ENCODE measurements around the gene MED31. TPM values are rescaled to one million over a fixed set of nuclear protein-coding genes. Genes with fewer than 3 reads are reported as not detected.

MED31 gene
- total RNA-seq, 6 experiments from 2014 or later = 19.5 to 23.9 (median 20.0) TPM

DNA sequence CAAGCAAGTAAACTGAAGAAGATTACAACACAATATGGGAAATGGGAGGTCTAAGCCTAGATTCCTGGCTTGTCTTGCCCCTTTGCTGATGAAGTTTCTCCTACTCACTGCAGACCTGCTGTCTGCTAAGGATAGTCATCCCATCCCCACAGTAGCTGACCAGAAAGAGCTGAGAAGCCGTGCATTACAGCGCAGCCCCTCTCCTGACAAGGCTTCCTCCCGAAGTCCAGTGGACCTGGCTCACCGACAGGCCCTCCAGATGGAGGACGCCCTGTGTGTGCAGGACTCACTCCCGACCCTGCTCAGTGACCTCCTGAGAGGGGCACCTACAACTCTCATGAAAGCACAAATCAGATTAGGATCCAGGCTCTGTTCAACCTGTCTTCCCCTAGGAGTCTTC is 46.3 kb downstream of the MED31 start:
- Mint-ChIP-seq H3K27ac (no peak overlapping the region), H3K4me1 (ENCODE audit: low read depth) (peaks cover 38% of the 10 kb centered on the region), H3K4me3 (no peak overlapping the region), H3K36me3 (ENCODE audit: low read depth) (peaks cover 55% of the 10 kb centered on the region), H3K27me3 (ENCODE audit: insufficient read depth) (no peaks in the 10 kb centered on the region), H3K9me3 (no peaks in the 10 kb centered on the region)
- TF ChIP-seq, protein P1, sequence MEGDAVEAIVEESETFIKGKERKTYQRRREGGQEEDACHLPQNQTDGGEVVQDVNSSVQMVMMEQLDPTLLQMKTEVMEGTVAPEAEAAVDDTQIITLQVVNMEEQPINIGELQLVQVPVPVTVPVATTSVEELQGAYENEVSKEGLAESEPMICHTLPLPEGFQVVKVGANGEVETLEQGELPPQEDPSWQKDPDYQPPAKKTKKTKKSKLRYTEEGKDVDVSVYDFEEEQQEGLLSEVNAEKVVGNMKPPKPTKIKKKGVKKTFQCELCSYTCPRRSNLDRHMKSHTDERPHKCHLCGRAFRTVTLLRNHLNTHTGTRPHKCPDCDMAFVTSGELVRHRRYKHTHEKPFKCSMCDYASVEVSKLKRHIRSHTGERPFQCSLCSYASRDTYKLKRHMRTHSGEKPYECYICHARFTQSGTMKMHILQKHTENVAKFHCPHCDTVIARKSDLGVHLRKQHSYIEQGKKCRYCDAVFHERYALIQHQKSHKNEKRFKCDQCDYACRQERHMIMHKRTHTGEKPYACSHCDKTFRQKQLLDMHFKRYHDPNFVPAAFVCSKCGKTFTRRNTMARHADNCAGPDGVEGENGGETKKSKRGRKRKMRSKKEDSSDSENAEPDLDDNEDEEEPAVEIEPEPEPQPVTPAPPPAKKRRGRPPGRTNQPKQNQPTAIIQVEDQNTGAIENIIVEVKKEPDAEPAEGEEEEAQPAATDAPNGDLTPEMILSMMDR (IDR thresholded peaks at IDR 0.05) = no peak
- no peak for DNase-seq

DNA sequence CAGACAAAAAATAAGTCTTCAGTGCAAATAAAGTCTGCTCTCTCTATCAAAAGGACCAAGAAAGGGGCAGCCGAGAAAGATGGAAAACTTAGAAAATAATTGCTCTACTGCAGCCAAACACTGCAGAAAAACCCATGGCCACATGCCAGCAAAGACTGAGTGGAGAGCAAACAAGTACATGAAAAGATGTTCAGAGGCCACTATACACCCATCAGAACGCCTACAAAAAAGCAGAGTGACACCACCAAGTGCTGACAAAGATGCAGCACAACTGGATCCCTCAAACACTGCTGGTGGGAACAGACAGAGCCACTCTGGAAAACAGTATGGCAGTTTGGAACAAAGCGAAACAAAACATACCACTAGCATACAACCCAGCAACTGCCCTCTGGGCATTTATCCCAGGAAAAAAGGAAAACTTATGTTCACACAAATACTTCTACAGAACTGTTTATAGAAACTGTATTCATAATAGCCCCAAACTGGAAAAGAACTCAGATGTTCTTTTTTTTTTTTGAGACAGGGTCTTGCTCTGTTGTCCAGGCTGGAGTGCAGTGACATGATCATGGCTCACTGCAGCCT is 47.6 kb downstream of the MED31 start:
- Mint-ChIP-seq H3K27me3 (ENCODE audit: insufficient read depth) (no peaks in the 10 kb centered on the region), H3K4me1 (ENCODE audit: low read depth) (peaks cover 34% of the 10 kb centered on the region), H3K9me3 (no peaks in the 10 kb centered on the region), H3K27ac (peak overlapping the region; percentile 22; the same call in 1 of the 2 replicates), H3K4me3 (no peak overlapping the region), H3K36me3 (ENCODE audit: low read depth) (peaks cover 42% of the 10 kb centered on the region)
- TF ChIP-seq, protein P1 (IDR thresholded peaks at IDR 0.05) = no peak
- DNase-seq = no peak

GRCh38 chr17:6602141-6602540 is 49.3 kb downstream of the MED31 start:
- H3K9me3 Mint-ChIP-seq = no peaks in the 10 kb centered on the region
- H3K27me3 Mint-ChIP-seq (ENCODE audit: insufficient read depth) = no peaks in the 10 kb centered on the region
- no peak for DNase-seq
- peaks cover 33% of the 10 kb centered on the region for H3K4me1 Mint-ChIP-seq (ENCODE audit: low read depth)
- no peak overlapping the region for H3K27ac Mint-ChIP-seq
- H3K4me3 Mint-ChIP-seq = no peak overlapping the region
- TF ChIP-seq, protein P1 (IDR thresholded peaks at IDR 0.05) = no peak
- H3K36me3 Mint-ChIP-seq (ENCODE audit: low read depth) = peaks cover 39% of the 10 kb centered on the region

- no peak for DNase-seq
- H3K27me3 Mint-ChIP-seq (ENCODE audit: insufficient read depth) = no peaks in the 10 kb centered on the region
- no peak overlapping the region for H3K4me3 Mint-ChIP-seq
- H3K4me1 Mint-ChIP-seq (ENCODE audit: low read depth) = peaks cover 39% of the 10 kb centered on the region
- TF ChIP-seq, protein P1 (IDR thresholded peaks at IDR 0.05) = no peak
- no peak overlapping the region for H3K27ac Mint-ChIP-seq
- peaks cover 33% of the 10 kb centered on the region for H3K36me3 Mint-ChIP-seq (ENCODE audit: low read depth)
- H3K9me3 Mint-ChIP-seq = no peaks in the 10 kb centered on the region
Observed at GRCh38 chr17:6599364-6599763, 52.0 kb downstream of the MED31 start.

- H3K4me3 Mint-ChIP-seq = no peak overlapping the region
- H3K4me1 Mint-ChIP-seq (ENCODE audit: low read depth) = peaks cover 28% of the 10 kb centered on the region
- TF ChIP-seq, protein P1 (IDR thresholded peaks at IDR 0.05) = no peak
- DNase-seq = no peak
- no peaks in the 10 kb centered on the region for H3K27me3 Mint-ChIP-seq (ENCODE audit: insufficient read depth)
- no peak overlapping the region for H3K27ac Mint-ChIP-seq
- peaks cover 41% of the 10 kb centered on the region for H3K36me3 Mint-ChIP-seq (ENCODE audit: low read depth)
- H3K9me3 Mint-ChIP-seq = no peaks in the 10 kb centered on the region
Observed at GRCh38 chr17:6597727-6598126, 53.7 kb downstream of the MED31 start.

Data from HFFc6 (cell line).